LoVo (cell line): ENCODE results near the gene CXCR6.

Experiments used
- DNase-seq: peaks from one replicate; pipeline ENCODE4 v3.0.0-alpha.2; 2016; ENCODE audit warnings: low spot score

CXCR6 gene

DNA sequence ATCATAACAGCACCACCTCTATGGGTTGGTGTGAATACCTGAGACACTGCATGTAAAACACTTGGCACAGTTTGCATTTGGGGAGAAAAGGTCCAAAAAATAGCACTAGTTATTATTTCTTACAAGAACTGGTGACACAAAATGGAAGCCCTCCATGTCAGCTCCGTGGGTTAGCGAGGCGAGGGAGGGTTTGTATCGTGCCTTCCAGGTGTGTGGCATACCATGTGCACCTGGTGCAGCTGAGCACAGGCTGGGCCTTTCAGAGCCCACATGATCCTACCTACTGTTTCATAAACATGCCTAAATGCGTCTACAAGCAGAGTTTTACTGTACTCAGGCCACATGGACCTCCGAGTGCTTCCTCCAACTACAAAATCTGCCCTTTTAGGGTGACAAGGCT is 5.6 kb downstream of the CXCR6 start:
- DNase-seq, result no peak

DNA sequence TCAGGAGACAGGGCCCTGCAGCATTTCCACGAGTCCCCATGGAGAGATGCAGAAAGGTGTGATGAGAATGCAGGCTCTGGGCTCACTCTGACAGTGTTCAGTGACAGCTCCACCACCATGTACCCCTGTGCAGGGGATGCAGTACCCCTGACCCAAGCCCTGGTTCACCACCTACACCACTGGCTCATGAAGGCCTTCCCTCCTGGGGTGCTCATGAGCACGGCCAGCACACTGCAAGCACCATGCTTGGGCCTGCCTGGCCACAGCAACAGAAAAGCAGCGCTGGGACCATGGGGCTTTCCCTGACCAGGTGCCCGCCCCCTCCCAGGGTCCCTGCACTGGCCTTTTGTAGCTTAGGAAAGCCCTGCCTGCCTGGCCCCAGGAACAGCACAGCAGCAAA is 6.2 kb downstream of the CXCR6 start:
- DNase-seq, result no peak

DNA sequence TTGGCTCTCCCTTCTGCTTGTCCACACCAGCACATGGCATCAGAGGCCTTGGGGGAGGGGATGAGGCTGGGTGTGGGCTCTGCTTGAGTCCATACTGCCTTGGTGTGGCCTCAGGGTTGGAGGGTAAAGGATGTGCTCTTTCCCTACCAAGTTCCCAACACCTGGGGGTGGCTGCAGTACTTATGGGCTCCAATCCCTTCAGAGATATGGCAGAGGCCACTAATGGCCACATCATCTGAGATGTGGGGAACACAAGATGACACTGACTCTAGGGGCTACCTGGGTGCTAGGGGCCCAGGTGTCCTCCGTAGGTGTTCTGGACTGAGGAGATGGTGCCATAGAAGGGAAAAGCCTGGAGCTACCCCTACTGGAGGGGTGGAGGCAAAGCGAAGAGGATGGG is 6.9 kb downstream of the CXCR6 start:
- DNase-seq, result no peak

DNA sequence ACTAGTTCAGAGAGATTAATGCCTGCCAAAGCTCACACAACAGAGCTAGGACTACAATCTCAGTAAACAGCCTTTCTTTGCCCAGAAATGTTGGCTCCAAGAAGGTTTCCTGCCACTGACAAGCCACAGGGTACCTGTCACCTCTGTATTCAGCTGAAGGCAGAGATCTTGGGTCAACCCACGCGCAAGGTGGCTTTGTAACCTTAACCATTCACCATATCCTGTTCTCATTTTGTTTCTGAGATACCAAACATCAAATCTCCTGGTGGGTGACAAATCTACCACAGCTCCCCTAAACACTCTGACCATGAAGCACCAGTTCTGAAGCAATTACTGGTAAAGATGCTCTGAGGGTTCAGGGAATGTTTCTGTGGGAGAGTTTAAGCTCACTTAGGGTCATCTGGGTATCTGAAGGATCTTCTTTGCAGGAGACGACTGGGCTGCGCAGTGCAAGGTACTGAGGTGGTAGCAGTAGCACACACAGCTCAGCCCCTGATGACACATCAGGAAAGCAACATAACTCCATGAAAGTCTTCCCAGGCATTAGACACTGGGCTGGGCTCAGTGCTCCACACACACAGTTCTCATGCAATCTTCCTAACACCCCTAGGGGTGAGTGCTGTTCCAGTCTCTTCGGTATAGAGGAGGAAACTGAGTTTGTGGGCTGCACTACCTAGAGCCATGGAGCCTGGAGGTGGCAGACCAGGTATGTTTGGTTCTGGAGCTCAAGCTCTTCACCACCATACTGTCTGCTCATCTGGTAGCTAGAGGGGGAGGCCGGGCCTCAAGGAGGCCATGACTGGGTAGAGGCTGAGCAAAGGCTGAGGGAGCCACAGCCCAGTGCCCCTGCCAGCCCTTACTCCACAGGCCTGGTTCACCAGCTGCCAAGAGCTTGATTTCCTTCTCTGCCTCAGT is 7.7 kb downstream of the CXCR6 start:
- DNase-seq, result no peak

DNA sequence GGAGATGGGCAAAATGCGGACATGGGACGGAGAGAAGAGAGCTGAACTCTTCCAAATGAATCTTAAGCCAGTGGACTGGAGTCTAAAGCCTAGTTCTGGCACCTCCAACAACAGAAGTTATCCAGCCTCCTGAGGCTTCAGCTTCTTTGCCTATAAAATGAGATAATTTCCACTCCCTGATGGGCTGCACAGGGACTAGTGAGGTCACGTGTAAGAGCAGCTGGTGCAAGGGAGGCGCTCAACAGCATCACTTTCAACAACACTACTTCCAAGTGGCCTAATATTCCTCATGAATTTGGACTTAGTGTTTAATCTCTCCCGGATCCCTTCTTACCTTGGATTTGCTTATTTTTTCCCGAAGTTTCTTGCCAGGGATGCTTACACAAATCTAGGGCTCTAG is 8.7 kb downstream of the CXCR6 start:
- no peak for DNase-seq

DNA sequence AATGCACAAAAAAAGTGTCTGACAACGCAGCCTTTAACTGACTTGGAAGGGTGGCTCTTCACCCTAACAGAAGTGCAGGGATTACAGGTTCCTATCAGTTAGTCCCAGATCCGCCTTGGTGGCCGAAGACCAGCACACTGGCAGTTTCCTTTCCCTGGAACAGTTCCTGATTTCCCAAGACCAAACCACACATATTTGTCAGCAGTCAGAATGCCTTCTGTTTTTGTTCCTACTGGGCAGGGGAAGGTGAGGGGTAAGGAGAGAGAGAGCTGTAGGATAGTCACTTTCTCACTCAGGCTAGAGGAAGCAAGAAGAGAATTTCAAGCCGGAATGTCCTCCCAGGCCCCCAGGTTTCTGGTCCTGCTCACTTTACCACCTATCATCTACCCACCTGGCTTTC is 9.2 kb downstream of the CXCR6 start:
- no peak for DNase-seq

DNA sequence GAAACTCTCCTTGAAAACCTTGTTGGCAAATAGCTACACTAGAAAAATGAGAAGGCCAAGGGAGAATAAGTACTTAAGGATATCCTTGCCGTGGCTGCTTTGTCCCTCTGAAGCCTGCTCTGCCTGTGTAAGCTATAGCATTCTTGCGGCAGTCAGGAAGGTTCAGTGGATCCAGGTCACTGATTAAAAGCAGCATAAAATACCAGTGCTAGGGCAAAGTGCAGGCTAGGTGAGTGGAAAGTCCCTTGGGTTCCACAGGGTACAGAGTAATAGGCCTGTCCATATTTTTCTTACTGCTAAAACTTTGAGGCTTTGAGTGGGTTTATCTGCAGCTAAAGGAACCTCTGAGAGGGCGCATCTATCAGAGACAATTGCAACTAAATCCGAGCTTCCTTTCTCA is 10.3 kb downstream of the CXCR6 start:
- DNase-seq, result no peak

DNA sequence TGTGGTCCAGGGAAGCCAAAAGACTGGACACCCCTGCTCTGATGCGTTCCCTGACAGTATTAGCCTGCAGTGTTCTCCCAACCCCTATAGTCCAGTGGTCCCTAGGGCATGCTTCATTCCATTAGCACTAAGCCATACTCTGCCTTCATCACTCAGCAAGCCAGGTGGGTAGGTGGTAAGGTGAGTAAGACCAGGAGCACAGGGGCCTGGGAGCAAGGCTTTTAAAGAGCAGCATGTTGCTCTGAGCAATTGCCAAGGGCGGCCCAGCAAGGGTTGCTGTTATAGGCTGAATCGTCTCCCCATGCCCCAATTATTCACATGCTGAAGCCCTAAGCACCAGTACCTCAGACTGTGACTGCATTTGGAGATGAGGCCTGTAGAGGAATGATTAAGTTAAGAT is 11.0 kb downstream of the CXCR6 start:
- DNase-seq, result no peak

DNA sequence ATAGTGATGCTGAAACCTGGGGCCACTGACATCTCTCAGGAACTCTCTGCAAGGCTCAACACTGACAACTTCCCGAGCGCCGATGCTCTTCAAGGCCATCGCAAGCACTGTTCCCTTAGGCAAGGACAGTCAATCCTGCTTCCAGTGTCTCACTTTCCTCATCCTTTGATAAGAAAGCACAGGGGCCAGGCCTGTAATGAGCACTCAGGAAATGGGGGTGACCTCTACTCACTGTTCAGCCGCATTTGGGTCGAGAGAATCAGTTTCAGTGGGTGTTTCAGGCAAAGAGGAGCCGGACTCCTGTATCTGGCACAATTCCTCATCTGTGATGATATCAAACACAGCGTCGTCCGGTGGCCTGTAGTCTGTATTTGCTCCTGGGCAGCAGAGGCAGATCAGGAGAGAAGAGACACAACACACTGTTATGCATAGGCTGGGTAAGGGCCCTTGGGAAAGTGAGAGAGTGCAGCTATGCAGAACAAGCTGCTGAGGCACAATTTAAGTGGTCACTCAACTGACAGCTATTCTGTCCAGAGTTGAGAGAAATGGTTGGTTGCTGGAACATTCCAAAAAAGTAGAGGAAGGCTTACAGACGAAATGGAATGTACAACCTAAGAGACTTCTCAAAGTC is 11.9 kb downstream of the CXCR6 start:
- DNase-seq, result no peak

DNA sequence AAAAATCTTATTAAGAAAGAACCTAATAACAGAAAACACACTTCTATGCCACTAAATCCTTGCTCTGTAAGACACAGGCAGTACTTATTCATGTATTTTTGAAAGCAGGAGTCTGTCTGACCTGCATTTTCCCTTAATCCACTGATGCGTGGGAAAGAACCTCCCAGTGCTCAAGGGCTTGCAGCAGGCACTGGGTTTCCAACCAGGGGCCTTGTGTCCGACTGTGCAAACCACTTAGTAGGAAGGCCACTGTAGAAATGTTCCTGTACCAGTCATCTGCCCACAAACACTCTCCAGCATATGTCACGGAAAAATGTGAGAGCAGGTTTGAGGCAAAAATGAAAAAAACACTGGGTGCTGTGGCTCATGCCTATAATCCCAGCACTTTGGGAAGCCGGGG is 12.4 kb downstream of the CXCR6 start:
- no peak for DNase-seq

DNA sequence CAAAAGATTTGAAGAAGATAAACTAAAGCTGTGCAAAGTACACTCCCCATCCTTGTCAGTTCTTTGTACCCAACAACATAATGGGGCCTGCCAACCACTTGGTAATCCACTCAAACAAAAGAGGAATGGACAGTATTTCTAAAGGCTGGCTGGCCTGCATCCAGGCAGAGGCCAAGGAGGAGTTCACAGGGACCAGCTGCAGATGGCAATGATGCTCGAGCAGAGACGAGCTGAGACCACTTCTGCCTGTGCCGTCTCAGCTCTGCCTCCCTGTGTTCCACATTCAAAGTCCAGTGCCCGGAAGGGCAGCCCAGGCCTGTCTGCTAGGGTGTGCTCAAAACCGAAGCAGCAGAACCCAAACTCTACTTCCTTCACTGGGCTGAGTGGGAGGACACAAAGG is 14.3 kb downstream of the CXCR6 start:
- no peak for DNase-seq

DNA sequence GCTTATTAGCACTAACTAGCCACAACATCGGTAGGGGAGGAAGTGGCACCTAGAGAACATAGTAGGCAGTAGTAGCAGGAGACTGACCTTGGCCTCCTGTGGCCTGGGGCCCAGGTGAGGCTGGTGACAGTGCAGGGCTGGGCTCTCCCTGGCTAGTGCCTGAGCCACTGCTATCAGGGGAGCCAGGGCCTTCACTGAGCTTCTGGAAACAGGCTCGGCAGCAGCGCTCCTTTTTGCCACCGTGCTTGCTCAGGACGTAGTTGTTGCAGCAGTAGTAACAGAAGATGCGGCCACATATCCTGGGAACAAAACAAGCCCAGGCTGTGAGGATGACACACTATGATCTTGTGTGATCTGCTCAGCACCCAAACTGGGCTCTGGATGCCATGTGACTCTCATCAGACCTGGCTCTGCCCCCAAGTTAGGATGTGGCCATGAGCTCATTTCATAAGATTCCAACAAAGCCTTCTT is 15.1 kb downstream of the CXCR6 start:
- DNase-seq, result no peak

DNA sequence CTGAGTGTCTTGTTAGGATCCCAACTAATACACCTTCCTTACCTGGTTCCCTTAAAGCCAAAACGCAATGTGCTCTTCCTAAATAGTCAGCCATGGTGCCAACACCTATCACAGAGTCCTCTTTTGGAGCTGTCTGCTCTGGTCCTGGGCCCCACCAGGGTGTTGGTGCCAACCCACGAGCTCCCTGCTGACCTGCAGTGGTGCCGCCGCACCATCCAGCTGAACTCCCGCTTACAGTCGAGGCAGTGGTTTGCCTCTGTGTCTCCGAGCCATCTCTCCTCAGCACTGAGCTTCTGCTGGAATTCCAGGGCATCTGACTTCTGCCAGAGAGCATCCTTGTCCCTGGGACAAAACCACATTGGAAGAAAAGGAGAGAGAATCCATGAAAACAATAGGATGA is 15.9 kb downstream of the CXCR6 start:
- no peak for DNase-seq

DNA sequence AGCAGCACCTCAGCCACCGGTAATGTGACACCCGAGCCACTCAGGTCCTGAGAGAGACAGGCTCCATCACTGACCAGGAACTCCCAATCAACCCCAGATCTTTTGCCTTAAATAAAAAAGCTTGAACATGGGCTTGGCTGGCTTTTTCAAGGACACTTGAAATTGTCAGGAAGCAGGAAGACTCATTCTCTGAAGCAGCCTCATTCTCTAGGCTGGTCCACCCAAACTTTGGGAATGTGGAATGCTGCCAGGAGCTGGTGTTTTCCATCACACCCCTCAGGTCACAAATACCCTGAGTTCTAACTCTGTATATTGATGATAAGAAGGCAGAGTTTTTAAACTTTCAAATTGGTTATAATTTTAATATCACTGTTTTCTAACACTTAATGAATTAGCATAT is 17.0 kb downstream of the CXCR6 start:
- no peak for DNase-seq

DNA sequence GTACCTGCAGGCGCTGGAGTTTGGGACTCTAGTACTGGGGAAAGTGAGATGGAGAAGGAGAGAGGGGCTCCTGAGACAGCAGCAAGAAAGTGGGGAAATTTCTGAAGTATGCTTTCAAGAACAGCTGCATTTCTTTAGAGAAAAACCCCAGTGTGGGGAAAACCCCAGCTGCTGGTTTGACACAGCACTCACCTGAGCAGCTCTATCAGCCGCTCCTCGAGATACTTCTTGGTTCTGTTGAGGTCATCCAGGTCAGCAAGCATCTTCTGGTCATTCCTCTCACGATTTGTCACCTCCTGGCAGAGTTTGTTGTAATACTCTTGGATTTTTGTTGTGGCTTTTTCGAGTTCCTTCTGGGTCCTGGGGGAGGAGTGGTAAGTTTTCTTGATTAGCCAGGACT is 18.8 kb downstream of the CXCR6 start:
- no peak for DNase-seq

DNA sequence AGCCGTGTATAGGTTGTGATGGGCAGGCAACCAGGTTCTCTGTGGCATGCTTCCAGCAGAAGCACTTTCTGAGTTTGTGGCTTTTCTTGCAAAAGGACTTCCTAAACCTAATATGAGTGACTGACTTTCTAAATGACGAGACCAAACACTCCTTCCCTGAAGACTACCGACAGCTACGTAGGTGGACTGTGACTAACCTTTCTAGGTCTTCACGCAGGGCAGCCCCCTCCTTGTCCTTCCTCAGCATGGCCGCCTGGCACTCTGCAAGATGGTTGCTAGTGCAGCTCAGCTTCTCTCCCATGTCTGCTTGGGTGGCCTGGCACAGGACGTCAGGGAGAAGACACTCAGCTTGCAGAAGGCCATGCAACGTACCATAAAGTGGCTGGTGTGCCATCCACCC is 20.9 kb downstream of the CXCR6 start:
- DNase-seq, result no peak

DNA sequence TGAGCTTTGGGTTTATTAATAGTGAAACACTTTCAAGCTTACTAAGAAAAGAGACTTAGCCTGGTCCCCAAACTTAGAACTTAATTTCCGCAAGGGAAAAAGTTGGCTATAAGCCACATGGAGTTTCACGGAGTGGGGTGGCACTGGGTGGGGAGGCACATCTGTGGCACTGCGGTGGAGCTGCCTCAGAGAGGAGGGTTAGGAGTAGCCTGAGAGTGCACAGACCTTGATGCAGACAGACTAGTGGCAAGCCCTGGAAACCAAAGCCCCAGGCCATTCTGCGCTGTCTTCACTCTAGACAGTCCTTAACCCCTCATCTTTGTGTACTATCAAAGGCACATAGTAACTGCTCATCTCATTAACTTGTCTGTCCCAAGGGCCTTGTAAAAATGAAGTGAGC is 22.0 kb downstream of the CXCR6 start:
- DNase-seq, result no peak

DNA sequence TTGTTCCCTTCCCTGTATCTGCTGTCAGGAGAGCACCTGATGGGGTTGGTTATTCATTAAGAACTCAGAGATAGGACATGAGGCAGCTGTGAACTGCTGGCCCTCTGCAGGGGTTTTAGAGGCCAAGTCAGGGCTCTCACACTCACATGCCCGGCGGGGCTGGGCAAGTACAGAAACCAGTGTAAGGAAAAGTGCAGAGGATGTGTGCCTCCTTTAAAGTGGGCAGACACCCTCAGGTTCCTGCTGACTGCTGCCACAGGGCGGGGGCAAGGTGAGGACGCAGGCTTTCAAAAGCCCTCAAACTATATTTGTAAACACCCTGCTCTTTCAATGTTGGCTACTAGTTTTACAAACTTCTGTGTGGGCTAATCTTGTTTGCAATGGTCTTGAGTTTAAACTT is 22.4 kb downstream of the CXCR6 start:
- DNase-seq, result no peak

DNA sequence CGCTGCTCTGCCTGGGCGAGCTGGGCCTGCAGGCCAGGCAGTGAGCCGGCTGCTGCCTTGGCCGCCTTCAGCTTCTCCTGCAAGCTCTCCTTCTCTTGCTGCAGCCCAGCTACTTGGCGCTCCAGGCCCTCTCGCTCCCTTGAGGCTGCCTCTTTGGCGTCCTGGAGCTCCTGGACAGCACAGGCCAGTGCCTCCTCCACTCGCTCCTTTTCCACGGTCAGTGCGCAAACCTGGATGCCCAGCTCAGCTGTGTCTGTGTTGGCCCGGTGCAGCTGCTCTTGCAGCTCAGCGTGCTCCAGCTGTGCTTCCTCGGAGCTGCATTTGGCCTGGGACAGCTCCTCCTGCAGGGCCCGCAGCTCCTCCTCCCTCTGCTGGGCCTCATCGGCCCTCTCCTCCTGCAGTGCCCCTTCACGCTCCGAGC is 23.1 kb downstream of the CXCR6 start:
- DNase-seq, result no peak

DNA sequence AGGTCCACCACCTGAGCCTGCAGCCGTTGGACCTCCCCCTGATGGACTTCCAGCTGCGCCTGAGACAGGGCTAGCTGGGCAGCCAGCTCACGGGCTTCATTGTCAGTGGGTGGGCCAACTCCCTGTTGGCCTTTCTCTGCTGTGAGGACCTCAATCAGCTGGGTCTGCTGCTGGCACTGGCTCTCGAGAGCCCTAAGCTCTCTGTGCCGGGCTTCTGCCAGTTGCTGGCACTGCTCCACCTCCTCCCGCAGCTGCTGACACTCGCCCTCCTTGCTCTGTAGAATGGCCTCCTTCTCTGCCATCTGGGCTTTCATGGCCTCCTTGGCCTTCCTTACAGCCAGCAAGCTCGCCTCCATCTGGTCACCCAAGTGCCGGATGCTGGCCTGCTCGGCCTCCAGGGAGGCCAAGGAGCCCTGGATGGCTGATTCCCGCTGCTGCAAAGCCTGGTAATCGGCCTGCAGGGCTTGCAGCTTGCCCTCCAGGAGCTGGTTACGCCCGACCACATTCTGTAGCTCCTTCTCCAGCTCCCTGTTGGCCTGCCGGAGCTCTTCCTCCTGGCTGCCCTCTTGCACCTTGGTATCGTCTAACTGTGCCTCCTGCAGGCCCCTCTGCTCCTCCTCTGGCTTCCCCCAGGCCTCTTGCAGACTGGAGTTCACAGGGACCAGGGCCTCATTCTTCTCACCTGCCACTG is 23.8 kb downstream of the CXCR6 start:
- DNase-seq, result no peak

DNA sequence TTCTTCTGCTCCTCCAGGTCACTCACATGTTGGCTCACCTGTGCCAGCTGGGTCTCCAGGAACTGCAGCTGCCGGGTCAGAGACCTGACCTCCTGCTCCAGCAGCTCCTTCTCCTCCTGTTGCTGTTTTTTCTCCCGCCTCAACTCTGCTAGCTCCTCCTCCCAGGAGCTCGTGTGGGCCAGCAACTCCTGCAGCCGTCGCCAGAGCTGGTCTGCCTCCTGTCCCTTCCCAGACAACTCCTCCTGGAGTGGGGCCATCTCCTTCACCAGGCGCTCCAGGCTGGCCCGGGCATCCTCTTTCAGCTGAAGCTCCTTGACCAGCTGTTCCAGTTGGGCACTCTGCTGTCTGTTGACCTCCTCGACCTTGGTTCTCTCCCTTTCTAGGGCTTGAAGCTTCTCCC is 24.5 kb downstream of the CXCR6 start:
- DNase-seq, result no peak

DNA sequence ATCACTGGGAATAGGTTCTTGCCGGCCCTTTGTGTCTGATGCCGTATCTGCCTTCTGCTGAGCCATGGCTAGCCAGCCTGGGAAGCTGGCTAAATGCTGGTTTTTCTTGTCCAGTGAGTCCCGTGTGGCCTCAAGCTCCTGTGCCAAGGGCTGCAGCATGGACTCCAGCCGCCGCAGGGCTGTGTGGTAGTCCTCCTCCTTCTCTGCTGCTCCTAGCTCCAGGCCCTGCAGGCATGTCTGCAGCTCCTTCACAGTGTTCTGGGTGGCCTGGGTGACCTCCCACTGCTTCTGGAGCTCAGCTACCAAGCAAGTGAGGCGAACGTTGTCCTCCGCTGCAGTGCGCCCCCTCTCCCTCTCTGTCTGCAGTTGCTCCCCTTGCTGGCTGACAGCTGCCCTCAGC is 24.9 kb downstream of the CXCR6 start:
- DNase-seq, result no peak

DNA sequence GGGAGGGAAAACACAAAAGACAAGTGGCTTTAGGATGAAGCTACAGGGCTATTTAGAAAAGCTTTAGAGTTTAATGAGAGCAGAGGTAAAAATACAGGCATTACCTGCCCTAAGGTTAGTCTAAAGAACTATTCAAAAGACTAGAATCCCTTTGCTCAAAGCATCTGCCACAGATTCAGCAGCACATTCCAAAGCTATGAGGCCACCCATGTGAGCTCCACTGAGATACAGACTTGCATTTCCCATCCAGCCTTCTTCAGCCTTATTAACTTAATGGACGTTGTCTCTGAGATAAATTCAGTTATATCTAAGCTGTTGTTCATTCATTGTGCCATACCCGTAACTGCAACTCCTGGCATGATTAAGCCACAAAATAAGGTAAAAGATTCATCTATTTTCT is 25.4 kb downstream of the CXCR6 start:
- DNase-seq, result no peak
